ENCODE measurements around the gene SCAANT1.

SCAANT1 gene

DNA sequence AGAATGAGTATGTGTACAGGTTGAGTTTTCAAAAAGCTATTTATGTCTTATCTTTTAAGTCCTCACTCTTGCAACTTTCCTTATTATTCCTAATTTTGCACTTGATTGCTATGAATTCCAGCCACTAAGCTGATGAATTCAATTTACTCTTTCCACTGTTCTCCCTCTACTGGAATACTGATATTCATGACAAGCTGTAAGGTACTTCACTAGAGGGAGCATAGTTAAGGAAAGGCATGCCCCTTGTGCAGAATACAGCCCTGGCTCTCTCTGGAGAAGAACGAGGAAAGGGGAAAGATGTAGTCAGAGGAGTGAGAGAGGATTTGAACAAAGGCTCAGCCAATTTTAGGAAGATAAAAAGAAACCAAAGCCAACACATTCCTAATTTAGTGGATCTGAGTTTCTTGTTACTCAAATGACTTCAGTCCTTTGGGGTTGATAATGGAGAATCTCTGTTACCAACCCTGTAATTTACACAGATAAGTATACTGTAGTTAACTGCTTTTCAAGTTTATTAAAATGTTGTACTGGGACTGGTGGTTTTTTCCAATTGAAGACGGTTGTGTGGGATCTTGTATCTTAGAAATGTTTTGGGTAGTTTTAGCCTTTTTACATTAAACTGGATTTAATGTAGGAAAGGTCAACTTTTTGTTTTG lies 4.0 kb downstream of the SCAANT1 start:
- no peak for TF ChIP-seq PAX5 (IDR thresholded peaks at IDR 0.05; ENCODE audit: insufficient read depth, low read length, severe bottlenecking)
- TF ChIP-seq POLR2AphosphoS5 (IDR thresholded peaks at IDR 0.05; ENCODE audit: low read depth, low read length) = no peak
- no peak for TF ChIP-seq POU2F2 (IDR thresholded peaks at IDR 0.05; ENCODE audit: low read depth, low read length)
- TF ChIP-seq SPI1 (IDR thresholded peaks at IDR 0.05; ENCODE audit: low read depth, low read length) = no peak
- no peak for TF ChIP-seq TAF1 (IDR thresholded peaks at IDR 0.05; ENCODE audit: low read depth, low read length)
- TF ChIP-seq POLR2A (IDR thresholded peaks at IDR 0.05; ENCODE audit: low read depth, low read length) = no peak
- DNase-seq (ENCODE audit: insufficient read length, low spot score) (no peak), FAIRE-seq (no peak)

- DNase-seq (ENCODE audit: insufficient read length, low spot score) (no peak), FAIRE-seq (no peak)
- TF ChIP-seq TAF1 (IDR thresholded peaks at IDR 0.05; ENCODE audit: low read depth, low read length) (no peak), POLR2AphosphoS5 (IDR thresholded peaks at IDR 0.05; ENCODE audit: low read depth, low read length) (no peak), SPI1 (IDR thresholded peaks at IDR 0.05; ENCODE audit: low read depth, low read length) (no peak), POU2F2 (IDR thresholded peaks at IDR 0.05; ENCODE audit: low read depth, low read length) (no peak)
Measured at GRCh38 chr3:63905731-63906620, 6.2 kb downstream of the SCAANT1 start.

GRCh38 chr3:63900459-63900858 lies 11.7 kb downstream of the SCAANT1 start:
- DNase-seq (ENCODE audit: insufficient read length, low spot score) (no peak), FAIRE-seq (no peak)
- TF ChIP-seq PAX5 (IDR thresholded peaks at IDR 0.05; ENCODE audit: insufficient read depth, low read length, severe bottlenecking) (no peak), POLR2A (IDR thresholded peaks at IDR 0.05; ENCODE audit: low read depth, low read length) (no peak), SPI1 (IDR thresholded peaks at IDR 0.05; ENCODE audit: low read depth, low read length) (no peak), POLR2AphosphoS5 (IDR thresholded peaks at IDR 0.05; ENCODE audit: low read depth, low read length) (no peak), POU2F2 (IDR thresholded peaks at IDR 0.05; ENCODE audit: low read depth, low read length) (no peak), TAF1 (IDR thresholded peaks at IDR 0.05; ENCODE audit: low read depth, low read length) (no peak)

- FAIRE-seq (no peak), DNase-seq (ENCODE audit: insufficient read length, low spot score) (no peak)
- TF ChIP-seq SPI1 (IDR thresholded peaks at IDR 0.05; ENCODE audit: low read depth, low read length) (no peak), POU2F2 (IDR thresholded peaks at IDR 0.05; ENCODE audit: low read depth, low read length) (no peak), POLR2A (IDR thresholded peaks at IDR 0.05; ENCODE audit: low read depth, low read length) (no peak), POLR2AphosphoS5 (IDR thresholded peaks at IDR 0.05; ENCODE audit: low read depth, low read length) (no peak), PAX5 (IDR thresholded peaks at IDR 0.05; ENCODE audit: insufficient read depth, low read length, severe bottlenecking) (no peak)
Measured at GRCh38 chr3:63900010-63900409, 12.2 kb downstream of the SCAANT1 start.

DNA sequence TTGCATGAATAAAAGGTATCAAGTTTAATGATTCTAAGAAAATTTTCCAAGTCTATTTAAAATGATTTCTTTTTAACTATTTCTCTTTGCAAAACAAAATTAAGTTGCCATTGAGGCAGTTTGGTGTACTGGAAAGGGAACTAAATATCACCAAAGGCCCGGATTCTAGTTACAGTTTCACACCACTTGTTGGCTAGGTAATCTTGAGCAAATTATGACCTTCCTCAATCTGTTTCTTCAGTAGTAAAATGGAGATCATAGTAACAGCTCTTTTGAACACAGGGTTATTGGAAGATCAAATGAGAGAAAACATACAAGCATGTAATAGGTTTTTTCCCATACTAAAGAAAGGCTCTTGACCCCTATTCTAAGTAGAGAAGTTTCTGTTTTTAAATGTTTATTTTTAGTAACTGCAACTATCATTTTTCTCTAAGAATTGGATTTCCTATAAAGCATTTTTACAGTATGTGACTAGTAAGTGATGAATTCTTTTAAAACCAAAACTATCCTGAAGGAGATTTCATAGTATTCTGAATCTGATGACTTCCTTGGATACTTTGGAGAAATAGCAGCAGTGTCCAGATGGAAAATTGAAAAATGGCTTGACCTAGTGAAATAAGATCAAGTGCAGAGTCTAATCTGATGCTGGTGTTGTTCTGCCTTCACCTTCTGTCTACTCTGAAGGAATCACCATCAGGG lies 15.7 kb downstream of the SCAANT1 start:
- no peak for FAIRE-seq
- no peak for TF ChIP-seq POLR2AphosphoS5 (IDR thresholded peaks at IDR 0.05; ENCODE audit: low read depth, low read length)
- no peak for TF ChIP-seq PAX5 (IDR thresholded peaks at IDR 0.05; ENCODE audit: insufficient read depth, low read length, severe bottlenecking)
- no peak for TF ChIP-seq TAF1 (IDR thresholded peaks at IDR 0.05; ENCODE audit: low read depth, low read length)
- TF ChIP-seq POLR2A (IDR thresholded peaks at IDR 0.05; ENCODE audit: low read depth, low read length) = no peak
- TF ChIP-seq POU2F2 (IDR thresholded peaks at IDR 0.05; ENCODE audit: low read depth, low read length) = no peak
- TF ChIP-seq SPI1 (IDR thresholded peaks at IDR 0.05; ENCODE audit: low read depth, low read length) = no peak
- no peak for DNase-seq (ENCODE audit: insufficient read length, low spot score)

GRCh38 chr3:63895422-63896189 lies 16.6 kb downstream of the SCAANT1 start:
- FAIRE-seq (no peak), DNase-seq (ENCODE audit: insufficient read length, low spot score) (no peak)
- TF ChIP-seq POLR2AphosphoS5 (IDR thresholded peaks at IDR 0.05; ENCODE audit: low read depth, low read length) = no peak
- no peak for TF ChIP-seq POU2F2 (IDR thresholded peaks at IDR 0.05; ENCODE audit: low read depth, low read length)
- TF ChIP-seq PAX5 (IDR thresholded peaks at IDR 0.05; ENCODE audit: insufficient read depth, low read length, severe bottlenecking) = no peak
- TF ChIP-seq TAF1 (IDR thresholded peaks at IDR 0.05; ENCODE audit: low read depth, low read length) = no peak
- TF ChIP-seq POLR2A (IDR thresholded peaks at IDR 0.05; ENCODE audit: low read depth, low read length) = no peak
- TF ChIP-seq SPI1 (IDR thresholded peaks at IDR 0.05; ENCODE audit: low read depth, low read length) = no peak

- TF ChIP-seq TAF1 (IDR thresholded peaks at IDR 0.05; ENCODE audit: low read depth, low read length) (no peak), SPI1 (IDR thresholded peaks at IDR 0.05; ENCODE audit: low read depth, low read length) (no peak), POU2F2 (IDR thresholded peaks at IDR 0.05; ENCODE audit: low read depth, low read length) (no peak), POLR2AphosphoS5 (IDR thresholded peaks at IDR 0.05; ENCODE audit: low read depth, low read length) (no peak), PAX5 (IDR thresholded peaks at IDR 0.05; ENCODE audit: insufficient read depth, low read length, severe bottlenecking) (no peak), POLR2A (IDR thresholded peaks at IDR 0.05; ENCODE audit: low read depth, low read length) (no peak)
- no peak for DNase-seq (ENCODE audit: insufficient read length, low spot score)
- no peak for FAIRE-seq
Measured at GRCh38 chr3:63892773-63893352, 19.3 kb downstream of the SCAANT1 start.

- TF ChIP-seq POLR2A (IDR thresholded peaks at IDR 0.05; ENCODE audit: low read depth, low read length) (no peak), POLR2AphosphoS5 (IDR thresholded peaks at IDR 0.05; ENCODE audit: low read depth, low read length) (no peak), TAF1 (IDR thresholded peaks at IDR 0.05; ENCODE audit: low read depth, low read length) (no peak), POU2F2 (IDR thresholded peaks at IDR 0.05; ENCODE audit: low read depth, low read length) (no peak), SPI1 (IDR thresholded peaks at IDR 0.05; ENCODE audit: low read depth, low read length) (no peak), PAX5 (IDR thresholded peaks at IDR 0.05; ENCODE audit: insufficient read depth, low read length, severe bottlenecking) (no peak)
- FAIRE-seq (no peak), DNase-seq (ENCODE audit: insufficient read length, low spot score) (no peak)
Measured at GRCh38 chr3:63891518-63891917, 20.7 kb downstream of the SCAANT1 start.

Data from GM12891 (cell line).